ENCODE measurements around the gene SND1.
"Not testable (repeated sequence)": the region's sequence is repeated elsewhere in the genome, so short reads cannot be mapped to it uniquely, and the experiment has no call there.

SND1 gene

GRCh38 chr7:127653396-127653795 is 1.4 kb downstream of the SND1 start:
- DNase-seq = no peak

GRCh38 chr7:127654404-127655394 is 2.7 kb downstream of the SND1 start:
- DNase-seq = peak; percentile 22 to 27

- DNase-seq = no peak
Observed at GRCh38 chr7:127655720-127656119, 3.7 kb downstream of the SND1 start.

- no peak for DNase-seq
Observed at GRCh38 chr7:127657500-127657899, 5.5 kb downstream of the SND1 start.

- DNase-seq = peak; percentile 42 to 45
Observed at GRCh38 chr7:127658970-127659630, 7.1 kb downstream of the SND1 start.

- DNase-seq = no peak
Observed at GRCh38 chr7:127665922-127666321, 13.9 kb downstream of the SND1 start.

- no peak for DNase-seq
Observed at GRCh38 chr7:127666602-127667001, 14.6 kb downstream of the SND1 start.

- peak in 1 of 2 donors; percentile 32 for DNase-seq
Observed at GRCh38 chr7:127667017-127667670, 15.2 kb downstream of the SND1 start.

GRCh38 chr7:127667759-127668530 is 16.0 kb downstream of the SND1 start:
- peak; percentile 78 to 86 for DNase-seq

GRCh38 chr7:127671341-127671740 is 19.3 kb downstream of the SND1 start:
- no peak for DNase-seq

- no peak for DNase-seq
Observed at GRCh38 chr7:127673902-127674301, 21.9 kb downstream of the SND1 start.

GRCh38 chr7:127674361-127674760 is 22.4 kb downstream of the SND1 start:
- DNase-seq = no peak

GRCh38 chr7:127674923-127675322 is 22.9 kb downstream of the SND1 start:
- not testable (repeated sequence) for DNase-seq

- DNase-seq = no peak
Observed at GRCh38 chr7:127675721-127676120, 23.7 kb downstream of the SND1 start.

GRCh38 chr7:127677433-127678230 is 25.6 kb downstream of the SND1 start:
- no peak for DNase-seq

GRCh38 chr7:127678337-127678736 is 26.3 kb downstream of the SND1 start:
- DNase-seq = no peak

GRCh38 chr7:127678947-127679346 is 27.0 kb downstream of the SND1 start:
- no peak for DNase-seq

- DNase-seq = no peak
Observed at GRCh38 chr7:127680983-127681382, 29.0 kb downstream of the SND1 start.

GRCh38 chr7:127682140-127682539 is 30.1 kb downstream of the SND1 start:
- DNase-seq = no peak

- DNase-seq = no peak
Observed at GRCh38 chr7:127683776-127684681, 32.0 kb downstream of the SND1 start.
